Pulmonary artery endothelial cell (primary cell): ENCODE data around the gene MOGAT3. TPM values are rescaled to one million over a fixed set of nuclear protein-coding genes. Genes with fewer than 3 reads are reported as not detected.

Experiments used
- DNase-seq: peaks from one replicate; pipeline ENCODE4 v3.0.0-alpha.2; 2011; ENCODE audit warnings: low read depth, low spot score
- total RNA-seq: library from RNA; depleted of rRNA; stranded (reverse); fragments of >200 nt; gene quantifications from 2 replicates; pipeline ENCODE4 v1.2.3, GENCODE V29; 2014

MOGAT3 gene
- total RNA-seq, 1 donor from 2014 or later = not detected

- no peak for DNase-seq
These were observed 38.1 kb downstream of the MOGAT3 start for GRCh38 chr7:101162551-101163278.

- no peak for DNase-seq
These were observed 39.0 kb downstream of the MOGAT3 start for GRCh38 chr7:101161692-101162471.

GRCh38 chr7:101160910-101161309 is 39.9 kb downstream of the MOGAT3 start:
- DNase-seq = no peak

- no peak for DNase-seq
These were observed 40.9 kb downstream of the MOGAT3 start for GRCh38 chr7:101159696-101160674.

- DNase-seq = no peak
These were observed 43.8 kb downstream of the MOGAT3 start for GRCh38 chr7:101156866-101157589.

GRCh38 chr7:101156277-101156676 is 44.6 kb downstream of the MOGAT3 start:
- DNase-seq = no peak

GRCh38 chr7:101155303-101155702 is 45.5 kb downstream of the MOGAT3 start:
- no peak for DNase-seq

GRCh38 chr7:101154693-101155102 is 46.1 kb downstream of the MOGAT3 start:
- DNase-seq = no peak

- DNase-seq = peak; percentile 85
These were observed 46.7 kb downstream of the MOGAT3 start, which contains the start of gene AP1S1 for GRCh38 chr7:101153969-101154692. Gene AP1S1 (plus strand): TSS chr7:101154476. CDS start chr7:101154515, 39 bp downstream.

- DNase-seq = no peak
These were observed 48.8 kb downstream of the MOGAT3 start for GRCh38 chr7:101151908-101152651.

Other genes with a start within 250 kb of the MOGAT3 start
- under 0.01 TPM in 1 of 2 replicates, not detected in the other for gene MUC12, start 231.5 kb downstream of the MOGAT3 start, total RNA-seq
- not detected in 2 replicates for gene MUC17, start 181.0 kb downstream of the MOGAT3 start, total RNA-seq
- 14.0 and 28.8 TPM in 2 replicates for gene TRIM56, start 115.6 kb downstream of the MOGAT3 start, total RNA-seq
- gene SERPINE1, start 73.9 kb downstream of the MOGAT3 start, total RNA-seq = 2,165 and 2,466 TPM in 2 replicates
- gene AP1S1, start 46.6 kb downstream of the MOGAT3 start, total RNA-seq = 161 and 225 TPM in 2 replicates
- gene VGF, start 35.5 kb downstream of the MOGAT3 start, total RNA-seq = 0.07 TPM in 1 of 2 replicates, not detected in the other
- not detected in 2 replicates for gene NAT16, start 20.7 kb downstream of the MOGAT3 start, total RNA-seq
- gene PLOD3, start 16.5 kb upstream of the MOGAT3 start, total RNA-seq = 65.4 and 80.8 TPM in 2 replicates
- gene ZNHIT1, start 17.1 kb upstream of the MOGAT3 start, total RNA-seq = 84.0 and 118 TPM in 2 replicates
- gene CLDN15, start 36.8 kb upstream of the MOGAT3 start, total RNA-seq = 2.0 and 3.6 TPM in 2 replicates
- 132 and 233 TPM in 2 replicates for gene FIS1, start 44.0 kb upstream of the MOGAT3 start, total RNA-seq
- 21.9 and 24.2 TPM in 2 replicates for gene IFT22, start 120.8 kb upstream of the MOGAT3 start, total RNA-seq
- gene COL26A1, start 161.8 kb upstream of the MOGAT3 start, total RNA-seq = not detected in 2 replicates